Measurements from ENCODE around the gene INTS3.

DNA sequence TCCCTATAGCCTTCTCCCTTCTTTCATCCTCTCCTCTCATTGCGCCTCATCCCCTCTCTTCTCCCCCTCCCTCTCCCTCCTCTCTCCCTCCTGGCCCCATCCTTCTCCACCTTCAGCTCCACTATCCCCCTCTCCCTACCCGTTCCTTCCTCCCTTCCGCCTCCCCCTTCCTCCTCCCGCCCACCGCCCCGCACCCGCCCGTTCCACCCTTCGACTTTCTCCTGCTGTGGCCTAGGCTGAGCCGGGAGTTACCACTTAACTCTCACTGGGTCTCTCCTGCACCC is 47.8 kb upstream of the INTS3 start:
- no peak for TF ChIP-seq POLR2A (IDR thresholded peaks at IDR 0.05; ENCODE audit: low read length)
- TF ChIP-seq GATA1 (IDR thresholded peaks at IDR 0.05; ENCODE audit: low read depth, low read length), result no peak
